Embryonic facial prominence (tissue), 1 donor: Measurements from ENCODE around the gene MZT2A.
"Not testable (repeated sequence)": the region's sequence is repeated elsewhere in the genome, so short reads cannot be mapped to it uniquely, and the experiment has no call there.

Experiments
- DNase-seq: peaks from one replicate; pipeline ENCODE4 v3.0.0-alpha.2; 2016; ENCODE audit errors: extremely low spot score

MZT2A gene

GRCh38 chr2:131492015-131492417 lies at the start of gene MZT2A:
Gene MZT2A, minus strand, starts transcription at chr2:131492397. Its CDS starts 21 bp downstream, at chr2:131492376.
- DNase-seq, result not testable (repeated sequence)

DNA sequence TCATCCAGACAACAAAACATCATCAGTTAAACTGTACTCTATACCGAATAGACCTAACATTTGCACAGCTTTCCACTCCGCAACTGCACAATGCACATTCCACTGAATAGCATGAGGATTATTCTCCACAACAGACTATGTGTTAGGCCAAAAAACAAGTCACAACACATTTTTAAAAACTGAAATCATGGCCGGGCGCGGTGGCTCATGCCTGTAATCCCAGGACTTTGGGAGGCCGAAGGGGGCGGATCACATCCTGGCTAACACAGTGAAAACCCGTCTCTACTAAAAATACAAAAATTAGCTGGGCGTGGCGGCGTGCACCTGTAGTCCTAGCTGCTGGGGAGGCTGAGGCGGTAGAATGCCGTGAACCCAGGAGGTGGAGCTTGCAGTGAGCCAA lies 46.7 kb upstream of the MZT2A start:
- not testable (repeated sequence) for DNase-seq

- not testable (repeated sequence) for DNase-seq
Measured at GRCh38 chr2:131536841-131537240, 44.6 kb upstream of the MZT2A start.

DNA sequence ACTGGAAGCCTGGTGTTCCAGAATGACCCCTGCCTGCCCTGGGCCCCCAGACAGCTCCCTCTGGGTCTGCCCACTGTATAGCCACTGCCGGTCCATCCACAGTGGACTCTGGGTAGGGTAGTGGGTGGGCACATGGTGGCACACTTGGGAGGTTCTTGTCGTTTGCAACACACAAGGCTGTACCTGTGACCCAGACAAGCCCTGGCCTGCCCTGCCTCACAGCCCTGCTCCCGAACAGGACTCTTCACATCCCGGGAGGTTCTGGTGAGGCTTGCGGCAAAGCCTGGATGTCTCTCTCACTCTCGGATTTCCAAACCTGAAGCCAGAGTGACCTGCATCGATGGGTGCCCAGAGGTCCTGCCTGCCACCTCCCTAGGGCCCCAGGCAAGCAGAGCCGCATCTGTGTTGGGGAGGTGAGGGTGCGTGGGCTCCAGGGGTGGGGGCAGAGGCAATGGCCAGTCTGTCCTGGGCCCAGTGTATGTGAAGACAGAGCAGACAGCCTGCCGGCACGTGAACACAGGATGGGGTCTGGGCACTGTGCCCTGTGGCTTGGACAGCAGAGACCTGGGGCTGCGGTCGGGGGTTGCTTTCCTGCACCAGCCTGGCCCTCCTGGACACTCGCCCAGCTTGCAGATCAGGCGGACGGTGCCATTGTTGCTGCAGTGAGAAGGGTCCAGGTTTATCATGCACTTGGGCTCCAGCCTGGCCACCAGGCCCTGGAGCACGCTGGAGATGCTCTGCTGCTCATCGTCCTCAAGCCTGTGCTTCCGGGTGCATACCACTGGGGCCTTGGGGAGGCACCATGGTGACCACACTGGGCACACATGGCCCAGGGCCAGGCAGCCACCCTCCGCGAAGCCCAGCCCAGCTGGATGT lies 44.0 kb upstream of the MZT2A start:
- DNase-seq, result not testable (repeated sequence)

GRCh38 chr2:131535526-131535925 lies 43.3 kb upstream of the MZT2A start:
- DNase-seq, result no peak

DNA sequence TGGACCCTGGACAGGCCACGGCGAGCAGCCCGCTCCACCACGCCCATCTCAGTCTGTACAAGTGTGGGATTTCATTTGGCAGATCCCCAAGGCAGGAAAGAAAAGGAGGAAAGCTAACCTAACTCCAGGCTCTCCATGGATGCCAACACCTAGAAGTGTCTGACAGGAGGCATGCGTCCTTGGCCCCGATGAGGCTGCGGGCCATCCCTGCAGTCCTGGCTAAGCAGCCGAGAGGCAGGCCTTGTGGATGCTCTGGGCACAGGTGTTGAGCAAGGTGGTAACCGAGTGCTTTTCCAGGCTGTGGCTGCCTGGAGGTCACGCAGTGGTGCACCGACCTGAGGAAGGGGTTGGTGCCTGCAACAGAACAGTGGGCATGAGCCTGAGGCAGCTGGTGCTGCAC lies 42.8 kb upstream of the MZT2A start:
- DNase-seq, result not testable (repeated sequence)

DNA sequence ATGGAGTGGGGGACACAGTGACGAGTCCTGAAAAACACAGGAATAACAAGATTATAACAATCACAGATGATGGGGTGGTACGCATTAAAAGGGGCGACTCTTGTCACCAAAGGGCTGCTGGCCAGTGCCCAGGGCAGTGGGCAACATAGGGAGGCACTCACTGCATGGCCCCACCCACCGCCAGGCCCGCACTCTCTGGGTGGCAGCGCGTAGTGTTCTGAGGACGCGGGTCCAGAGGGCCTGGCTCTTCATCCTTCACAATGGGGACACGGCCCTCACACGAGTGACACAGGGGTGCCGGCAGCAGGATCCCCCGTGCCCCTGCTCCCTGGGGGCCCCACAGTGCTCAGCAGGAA lies 42.1 kb upstream of the MZT2A start:
- not testable (repeated sequence) for DNase-seq

GRCh38 chr2:131533609-131534316 lies 41.6 kb upstream of the MZT2A start:
- DNase-seq, result not testable (repeated sequence)

GRCh38 chr2:131532723-131533608 lies 40.8 kb upstream of the MZT2A start:
- DNase-seq, result not testable (repeated sequence)

- DNase-seq, result not testable (repeated sequence)
Measured at GRCh38 chr2:131531547-131532185, 39.5 kb upstream of the MZT2A start.

- DNase-seq, result not testable (repeated sequence)
Measured at GRCh38 chr2:131530626-131531344, 38.6 kb upstream of the MZT2A start.

DNA sequence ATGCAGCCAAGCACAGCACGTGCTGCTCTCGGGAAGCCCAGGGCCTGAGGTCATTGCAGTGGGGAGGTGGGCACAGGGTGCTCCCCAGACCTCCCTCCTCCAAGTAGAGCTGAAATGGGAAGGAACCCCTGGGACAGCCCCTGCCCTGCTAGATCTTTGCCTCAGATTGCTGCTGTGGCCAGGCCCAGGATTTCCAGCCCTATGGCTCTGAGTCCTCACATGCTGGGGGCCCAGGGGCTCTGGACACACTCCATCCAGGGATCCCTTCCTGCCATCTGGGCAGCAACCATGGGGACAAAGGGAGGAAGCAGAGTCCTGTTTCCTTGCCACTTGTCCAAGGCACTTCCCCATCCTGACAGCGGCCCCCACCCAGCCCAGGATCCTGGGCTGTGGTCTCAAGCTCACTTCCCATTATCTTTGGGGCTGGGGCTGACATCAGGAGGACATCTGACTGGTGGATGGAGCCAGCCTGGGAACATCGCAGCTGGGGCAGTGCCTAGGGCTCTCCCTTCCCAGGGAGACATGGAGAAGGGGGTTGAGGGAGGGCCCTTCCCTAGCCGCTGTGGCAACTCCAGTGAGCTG lies 37.8 kb upstream of the MZT2A start:
- DNase-seq, result not testable (repeated sequence)

- not testable (repeated sequence) for DNase-seq
Measured at GRCh38 chr2:131528981-131529863, 37.0 kb upstream of the MZT2A start.

- not testable (repeated sequence) for DNase-seq
Measured at GRCh38 chr2:131527131-131528001, 35.2 kb upstream of the MZT2A start, which contains the start of gene CCDC74A. Gene CCDC74A, plus strand, starts transcription at chr2:131527888. Its CDS starts 83 bp downstream, at chr2:131527971.

- DNase-seq, result not testable (repeated sequence)
Measured at GRCh38 chr2:131525256-131525655, 33.1 kb upstream of the MZT2A start.

GRCh38 chr2:131521961-131522781 lies 30.0 kb upstream of the MZT2A start:
- DNase-seq, result no peak

GRCh38 chr2:131521524-131521923 lies 29.3 kb upstream of the MZT2A start:
- not testable (repeated sequence) for DNase-seq
